Body of pancreas (tissue), 4 donors: ENCODE measurements around the gene ST6GALNAC3. TPM values are rescaled to one million over a fixed set of nuclear protein-coding genes. Genes with fewer than 3 reads are reported as not detected.
A peak's percentile ranks its signal among the peaks of the same experiment; 100 is the strongest.

Source experiments
- ATAC-seq: fragments of 150-250 bp; one replicate; pipeline ENCODE4 v1.9.1; 2016
- DNase-seq, 4 donors: peaks; one replicate each; pipeline ENCODE4 v3.0.0-alpha.2; 2019
- H3K27ac ChIP-seq, 4 donors: fragments of 200-600 bp; sonication (generic); 1 replicate in 3 of 4; 2 replicates in 1 of 4; pipeline versions ENCODE4 v1.5.1 to v1.6.1; 2016 to 2019; ENCODE audit warnings: mild to moderate bottlenecking in 1 of 4, mixed read lengths in 1 of 4, moderate library complexity in 1 of 4
- H3K27me3 ChIP-seq, 2 donors: fragments of 200-600 bp; sonication (generic); one replicate each; pipeline ENCODE4 v1.6.0; 2016; ENCODE audit warnings: mild to moderate bottlenecking in 1 of 2
- H3K36me3 ChIP-seq, 2 donors: fragments of 200-600 bp; sonication (generic); replicated peaks in 1 of 2; 2 replicates each; pipeline ENCODE4 v1.5.1; 2016; ENCODE audit warnings: low read depth in 2 of 2; ENCODE audit not compliant: insufficient read depth in 1 of 2
- H3K4me1 ChIP-seq: fragments of 200-600 bp; sonication (generic); one replicate; pipeline ENCODE4 v1.6.0; 2016
- H3K4me3 ChIP-seq, 2 donors: fragments of 200-600 bp; sonication (generic); 1 replicate in 1 of 2; 2 replicates in 1 of 2; pipeline ENCODE4 v1.5.1; 2016 to 2019
- H3K9me3 ChIP-seq, 3 donors: fragments of 200-600 bp; sonication (generic); 1 replicate in 2 of 3; 2 replicates in 1 of 3; pipeline ENCODE4 v1.5.1; 2016
- CTCF ChIP-seq, 7 experiments: fragments of 450-650 bp in 4 of 7; fragments of 200-600 bp in 3 of 7; sonication (generic) in 3 of 7; IDR thresholded peaks; one replicate each; pipeline ENCODE4 v1.5.1; 2016 to 2019; ENCODE audit warnings: antibody characterized with exemption in 7 of 7
- POLR2A ChIP-seq, 3 donors: fragments of 450-650 bp; IDR thresholded peaks; one replicate each; pipeline ENCODE4 v1.6.1; 2016; ENCODE audit warnings: antibody characterized with exemption in 3 of 3, mild to moderate bottlenecking in 2 of 3
- whole genome bisulfite sequencing, 2 donors: methylation state at CpG; one replicate each; pipeline ENCODE4 v1.1.5; 2017; 5-methylcytosine and 5-hydroxymethylcytosine counted together
- intact Hi-C: fragments of 100-400 bp; cut with DNase I; formaldehyde crosslinking; loops from one replicate; pipeline ENCODE4 v1.15.1; 2023
- total RNA-seq, 2 donors: library from RNA; depleted of rRNA; stranded (reverse); fragments of >200 nt; gene quantifications; one replicate each; pipeline ENCODE4 v1.1.0, GENCODE V29; 2016

ST6GALNAC3 gene
- total RNA-seq, 2 donors from 2014 or later, result 1.3 to 2.3 TPM

- intact Hi-C loops, result no loop called here
- H3K9me3 ChIP-seq, result no peaks in the 10 kb centered on the region
- ATAC-seq, result no peak
- H3K36me3 ChIP-seq, result no peaks in the 10 kb centered on the region
- H3K27ac ChIP-seq, result no peak overlapping the region
- H3K27me3 ChIP-seq, result no peaks in the 10 kb centered on the region
- H3K4me3 ChIP-seq, result no peak overlapping the region
- WGBS, 2 donors, result 88 to 90% methylated on average over 3 of the region's 3 CpGs
- TF ChIP-seq CTCF (IDR thresholded peaks at IDR 0.05) (no peak), POLR2A (IDR thresholded peaks at IDR 0.05) (no peak)
- no peak for DNase-seq
- no peaks in the 10 kb centered on the region for H3K4me1 ChIP-seq
These were observed 508.8 kb downstream of the ST6GALNAC3 start for GRCh38 chr1:76583235-76583868.

GRCh38 chr1:76583875-76584477, 509.4 kb downstream of the ST6GALNAC3 start:
- H3K4me1 ChIP-seq, result no peaks in the 10 kb centered on the region
- no peak for ATAC-seq
- no peaks in the 10 kb centered on the region for H3K27me3 ChIP-seq
- 72 to 92% methylated on average over 1 of the region's 1 CpG for WGBS, 2 donors
- H3K36me3 ChIP-seq, result no peaks in the 10 kb centered on the region
- no peak for DNase-seq
- TF ChIP-seq CTCF (IDR thresholded peaks at IDR 0.05) (no peak), POLR2A (IDR thresholded peaks at IDR 0.05) (no peak)
- intact Hi-C loops, result no loop called here
- no peak overlapping the region for H3K27ac ChIP-seq
- no peak overlapping the region for H3K4me3 ChIP-seq
- no peaks in the 10 kb centered on the region for H3K9me3 ChIP-seq

GRCh38 chr1:76585980-76586674, 511.6 kb downstream of the ST6GALNAC3 start:
- no peak for TF ChIP-seq POLR2A (IDR thresholded peaks at IDR 0.05)
- TF ChIP-seq CTCF (IDR thresholded peaks at IDR 0.05), result no peak
- Histone ChIP-seq H3K36me3 (no peaks in the 10 kb centered on the region), H3K27ac (no peak overlapping the region), H3K9me3 (no peaks in the 10 kb centered on the region), H3K4me1 (no peaks in the 10 kb centered on the region), H3K4me3 (no peak overlapping the region), H3K27me3 (no peaks in the 10 kb centered on the region)
- intact Hi-C loops, result no loop called here
- DNase-seq, result no peak
- no peak for ATAC-seq
- 54% methylated on average over 4 of the region's 4 CpGs for WGBS, 2 donors

GRCh38 chr1:76587212-76587611, 512.7 kb downstream of the ST6GALNAC3 start:
- DNase-seq, result peak in 3 of 4 donors; percentile 7 to 14 (median 11)
- no peaks in the 10 kb centered on the region for H3K4me1 ChIP-seq
- intact Hi-C loops, result no loop called here
- TF ChIP-seq CTCF (IDR thresholded peaks at IDR 0.05) (no peak), POLR2A (IDR thresholded peaks at IDR 0.05) (no peak)
- H3K4me3 ChIP-seq, result no peak overlapping the region
- 75 to 82% methylated on average over 7 to 9 of the region's 9 CpGs for WGBS, 2 donors
- no peaks in the 10 kb centered on the region for H3K36me3 ChIP-seq
- ATAC-seq, result no peak
- no peaks in the 10 kb centered on the region for H3K9me3 ChIP-seq
- H3K27ac ChIP-seq, result no peak overlapping the region
- H3K27me3 ChIP-seq, result no peaks in the 10 kb centered on the region
